SU-DHL-6 (cell line): Measurements from ENCODE around the gene TAAR9.

Experiments used
- H2AFZ ChIP-seq: fragments of 200-600 bp; sonication (generic); 2 replicates; pipeline ENCODE4 v1.6.1; 2014; ENCODE audit warnings: low read depth, mild to moderate bottlenecking, moderate library complexity, mixed read lengths, antibody characterized with exemption, low read length; ENCODE audit not compliant: severe bottlenecking
- H3F3A ChIP-seq: fragments of 200-600 bp; shearing (Covaris generic); 2 replicates; pipeline ENCODE4 v1.6.0; 2016; ENCODE audit warnings: antibody characterized with exemption, mild to moderate bottlenecking; ENCODE audit not compliant: insufficient read depth
- H3K27ac ChIP-seq: fragments of 200-600 bp; sonication (generic); 2 replicates; pipeline ENCODE4 v1.5.1; 2016; ENCODE audit warnings: low read depth, mild to moderate bottlenecking, low read length, moderate library complexity, mixed read lengths
- H3K27me3 ChIP-seq: fragments of 200-600 bp; sonication (generic), shearing (Covaris generic); 2 replicates; pipeline ENCODE4 v1.6.0; 2014; ENCODE audit warnings: mild to moderate bottlenecking, low read length
- H3K36me3 ChIP-seq: fragments of 200-600 bp; sonication (generic); 2 replicates; pipeline ENCODE4 v1.6.1; 2014; ENCODE audit warnings: mild to moderate bottlenecking, low read length, mixed read lengths
- H3K4me2 ChIP-seq: fragments of 300-600, 200-600 bp; shearing (Covaris generic), sonication (generic); 2 replicates; pipeline ENCODE4 v1.6.0; 2014; ENCODE audit warnings: low read length, low read depth, mild to moderate bottlenecking; ENCODE audit not compliant: poor library complexity, severe bottlenecking
- H3K4me3 ChIP-seq: fragments of 200-600 bp; sonication (generic); 2 replicates; pipeline ENCODE4 v1.5.1; 2014; ENCODE audit warnings: antibody characterized with exemption, low read length, mild to moderate bottlenecking, mixed read lengths; ENCODE audit not compliant: insufficient read depth, poor library complexity, severe bottlenecking
- H3K79me2 ChIP-seq: fragments of 200-600 bp; sonication (generic); 2 replicates; pipeline ENCODE4 v1.6.1; 2014; ENCODE audit warnings: mild to moderate bottlenecking, low read length, moderate library complexity; ENCODE audit not compliant: insufficient read depth
- H3K9ac ChIP-seq: fragments of 200-600 bp; sonication (generic); 2 replicates; pipeline ENCODE4 v1.7.0; 2014; ENCODE audit warnings: mild to moderate bottlenecking, low read length
- H3K9me2 ChIP-seq: fragments of 200-600 bp; sonication (generic); replicated peaks from 2 replicates; pipeline ENCODE4 v1.6.1; 2014; ENCODE audit warnings: low read length; ENCODE audit not compliant: insufficient read depth
- H3K9me3 ChIP-seq: fragments of 200-600 bp; sonication (generic); 2 replicates; pipeline ENCODE4 v1.6.1; 2014; ENCODE audit warnings: low read length, mixed read lengths; ENCODE audit not compliant: insufficient read depth
- H4K20me1 ChIP-seq: fragments of 200-600 bp; sonication (generic); 2 replicates; pipeline ENCODE4 v1.6.1; 2014; ENCODE audit warnings: low read depth, mild to moderate bottlenecking, antibody characterized with exemption, low read length, moderate library complexity, mixed read lengths
- EZH2phosphoT487 ChIP-seq: fragments of 200-600 bp; sonication (generic), shearing (Covaris generic); conservative IDR thresholded peaks from 2 replicates; pipeline ENCODE4 v1.6.1; 2018; ENCODE audit warnings: mild to moderate bottlenecking, antibody characterized with exemption, low read length, moderate library complexity, mixed read lengths
- TF ChIP-seq, protein P1 (sequence below): fragments of 200-600 bp; sonication (generic); IDR thresholded peaks from one replicate; pipeline ENCODE4 v1.5.1; 2017; ENCODE audit warnings: antibody characterized with exemption, mild to moderate bottlenecking, low read length, moderate library complexity; ENCODE audit not compliant: insufficient read depth, poor library complexity, severe bottlenecking

TAAR9 gene

DNA sequence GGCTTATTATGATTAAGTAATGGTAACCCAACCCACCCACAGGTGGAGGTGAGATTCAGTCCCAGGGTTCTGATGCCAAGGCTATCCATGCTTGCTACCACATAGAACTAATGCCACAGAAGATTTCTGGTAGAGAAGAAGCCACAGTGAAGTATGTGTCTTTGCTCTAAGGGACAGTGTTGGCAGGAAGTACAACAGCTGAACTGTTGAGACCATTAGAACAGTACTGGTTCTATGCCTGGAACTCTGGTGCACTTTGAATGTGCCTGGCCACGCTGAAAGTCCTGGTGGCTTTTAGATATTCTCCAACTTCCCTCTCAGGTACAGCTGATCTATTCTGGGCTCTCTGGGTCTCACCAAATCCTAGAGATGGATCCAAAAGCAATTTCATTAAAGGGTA lies 32.9 kb upstream of the TAAR9 start:
- TF ChIP-seq EZH2phosphoT487, result no peak
- TF ChIP-seq, protein P1, sequence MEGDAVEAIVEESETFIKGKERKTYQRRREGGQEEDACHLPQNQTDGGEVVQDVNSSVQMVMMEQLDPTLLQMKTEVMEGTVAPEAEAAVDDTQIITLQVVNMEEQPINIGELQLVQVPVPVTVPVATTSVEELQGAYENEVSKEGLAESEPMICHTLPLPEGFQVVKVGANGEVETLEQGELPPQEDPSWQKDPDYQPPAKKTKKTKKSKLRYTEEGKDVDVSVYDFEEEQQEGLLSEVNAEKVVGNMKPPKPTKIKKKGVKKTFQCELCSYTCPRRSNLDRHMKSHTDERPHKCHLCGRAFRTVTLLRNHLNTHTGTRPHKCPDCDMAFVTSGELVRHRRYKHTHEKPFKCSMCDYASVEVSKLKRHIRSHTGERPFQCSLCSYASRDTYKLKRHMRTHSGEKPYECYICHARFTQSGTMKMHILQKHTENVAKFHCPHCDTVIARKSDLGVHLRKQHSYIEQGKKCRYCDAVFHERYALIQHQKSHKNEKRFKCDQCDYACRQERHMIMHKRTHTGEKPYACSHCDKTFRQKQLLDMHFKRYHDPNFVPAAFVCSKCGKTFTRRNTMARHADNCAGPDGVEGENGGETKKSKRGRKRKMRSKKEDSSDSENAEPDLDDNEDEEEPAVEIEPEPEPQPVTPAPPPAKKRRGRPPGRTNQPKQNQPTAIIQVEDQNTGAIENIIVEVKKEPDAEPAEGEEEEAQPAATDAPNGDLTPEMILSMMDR, result no peak
- peaks cover 93% of the 10 kb centered on the region for H3K79me2 ChIP-seq
- no peak overlapping the region for H2AFZ ChIP-seq
- peaks cover 25% of the 10 kb centered on the region for H3K36me3 ChIP-seq
- peak overlapping the region; percentile 51 for H3K4me2 ChIP-seq
- H3K9me3 ChIP-seq, result no peaks in the 10 kb centered on the region
- H3F3A ChIP-seq, result peaks cover 61% of the 10 kb centered on the region
- no peaks in the 10 kb centered on the region for H3K9me2 ChIP-seq
- no peak overlapping the region for H3K4me3 ChIP-seq
- no peaks in the 10 kb centered on the region for H3K27me3 ChIP-seq
- H3K9ac ChIP-seq, result peak overlapping the region; percentile 22; the same call in 1 of the 2 replicates
- peak overlapping the region; percentile 60 for H3K27ac ChIP-seq
- H4K20me1 ChIP-seq, result no peaks in the 10 kb centered on the region

DNA sequence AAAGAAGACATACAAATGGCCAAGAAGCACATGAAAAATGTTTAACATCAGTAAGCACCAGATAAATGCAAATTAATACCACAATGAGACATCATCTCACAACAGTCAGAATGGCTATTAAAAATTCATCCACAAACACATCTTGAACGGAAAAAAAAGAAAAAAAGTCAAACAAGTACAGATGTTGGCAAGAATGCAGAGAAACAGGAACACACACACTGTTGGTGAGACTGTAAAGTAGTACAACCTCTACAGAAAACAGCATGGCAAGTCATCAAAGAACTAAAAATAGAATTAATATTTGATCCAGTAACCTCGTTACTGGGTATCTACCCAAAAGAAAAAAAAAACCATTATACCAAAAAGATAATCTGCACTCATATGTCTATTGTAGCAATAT lies 31.6 kb upstream of the TAAR9 start:
- no peaks in the 10 kb centered on the region for H3K9me2 ChIP-seq
- no peaks in the 10 kb centered on the region for H3K9me3 ChIP-seq
- peaks cover 22% of the 10 kb centered on the region for H3K36me3 ChIP-seq
- H4K20me1 ChIP-seq, result no peaks in the 10 kb centered on the region
- H3K79me2 ChIP-seq, result peaks cover 95% of the 10 kb centered on the region
- no peak for TF ChIP-seq EZH2phosphoT487
- TF ChIP-seq, protein P1, result no peak
- H3K27ac ChIP-seq, result peak overlapping the region; percentile 60
- no peak overlapping the region for H3K4me3 ChIP-seq
- no peak overlapping the region for H2AFZ ChIP-seq
- H3F3A ChIP-seq, result peaks cover 51% of the 10 kb centered on the region
- no peaks in the 10 kb centered on the region for H3K27me3 ChIP-seq
- H3K4me2 ChIP-seq, result peak overlapping the region; percentile 51
- peak overlapping the region; percentile 22; the same call in 1 of the 2 replicates for H3K9ac ChIP-seq

DNA sequence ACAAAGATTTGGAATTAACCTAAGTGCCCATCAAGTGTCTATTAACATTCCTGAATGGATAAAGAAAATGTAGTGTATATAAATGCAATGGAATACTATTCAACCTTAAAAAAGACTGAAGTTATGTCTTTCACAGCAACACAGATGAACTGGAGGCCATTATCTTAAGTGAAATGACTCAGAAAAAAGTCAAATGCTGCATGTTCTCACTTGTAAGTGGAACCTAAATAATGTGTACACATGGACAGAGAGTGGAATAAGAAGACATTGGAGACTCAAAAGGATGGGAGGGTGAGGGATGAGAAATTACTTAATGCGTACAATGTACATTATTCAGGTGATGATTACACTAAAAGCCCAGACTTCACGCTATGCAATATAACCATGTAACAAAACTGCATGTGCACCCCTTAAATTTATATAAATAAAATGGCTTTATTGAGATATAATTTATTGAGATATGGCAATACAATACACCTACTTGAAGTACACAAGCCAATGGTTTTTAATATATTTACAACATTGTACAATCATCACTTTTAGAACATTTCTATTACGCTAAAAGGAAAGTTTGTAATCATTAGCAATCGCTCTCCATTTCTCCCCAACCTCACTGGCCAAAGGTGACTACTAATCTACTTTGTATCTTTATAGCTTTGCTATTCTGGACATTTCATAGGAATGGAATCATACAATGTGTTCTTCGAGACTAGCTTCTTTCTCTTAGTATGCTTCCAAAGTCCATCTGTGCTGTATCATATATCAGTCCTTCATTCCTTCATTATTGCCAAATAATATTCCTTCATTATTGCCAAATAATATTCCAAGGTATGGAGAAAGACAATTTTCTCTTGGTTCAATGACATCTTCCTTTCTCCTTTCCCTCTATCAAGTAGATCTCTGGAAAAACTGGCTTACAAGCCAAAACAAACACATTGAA lies 30.9 kb upstream of the TAAR9 start:
- Histone ChIP-seq H4K20me1 (no peaks in the 10 kb centered on the region), H3K27me3 (no peaks in the 10 kb centered on the region), H3K9ac (peak overlapping the region; percentile 22; the same call in 1 of the 2 replicates), H2AFZ (no peak overlapping the region), H3K4me3 (no peak overlapping the region), H3K27ac (peak overlapping the region; percentile 60), H3K9me2 (no peaks in the 10 kb centered on the region), H3K4me2 (peak overlapping the region; percentile 51), H3F3A (peaks cover 51% of the 10 kb centered on the region), H3K79me2 (peaks cover 95% of the 10 kb centered on the region), H3K9me3 (no peaks in the 10 kb centered on the region), H3K36me3 (peaks cover 18% of the 10 kb centered on the region)
- TF ChIP-seq, protein P1, result no peak
- TF ChIP-seq EZH2phosphoT487, result no peak
